Neural progenitor cell (in vitro differentiated cells): ENCODE data around the gene CFAP74.

Experiments used
- EZH2 ChIP-seq: fragments of 200-600 bp; sonication (generic); IDR thresholded peaks from 2 replicates; pipeline ENCODE4 v1.6.1; 2017; ENCODE audit warnings: antibody characterized with exemption, mild to moderate bottlenecking, moderate library complexity
- EZH2phosphoT487 ChIP-seq: fragments of 200-600 bp; sonication (generic); IDR thresholded peaks from 2 replicates; pipeline ENCODE4 v1.6.1; 2017; ENCODE audit warnings: antibody characterized with exemption
- TF ChIP-seq, protein P1 (sequence below): fragments of 200-600 bp; sonication (generic); IDR thresholded peaks from 2 replicates; pipeline ENCODE4 v1.5.1; 2017; ENCODE audit warnings: antibody characterized with exemption, mild to moderate bottlenecking

DNA sequence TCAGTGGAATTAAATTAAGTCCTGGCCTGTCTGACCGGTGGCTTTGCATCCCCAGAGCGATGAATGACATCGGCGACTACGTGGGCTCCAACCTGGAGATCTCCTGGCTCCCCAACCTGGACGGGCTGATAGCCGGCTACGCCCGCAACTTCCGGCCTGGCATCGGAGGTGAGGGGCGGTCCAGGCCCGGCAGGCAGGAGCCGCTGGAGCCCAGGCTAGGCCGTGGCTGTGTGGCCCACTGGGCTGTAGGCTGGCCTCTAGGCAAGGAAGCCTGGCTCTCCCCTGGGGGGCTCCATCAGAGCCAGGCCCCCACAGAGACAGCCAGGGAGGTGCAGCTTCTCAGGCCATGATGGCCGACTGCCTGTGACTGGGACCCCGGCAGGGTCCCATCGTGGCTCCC, 21.3 kb upstream of the CFAP74 start:
- TF ChIP-seq EZH2: no peak
- TF ChIP-seq, protein P1, sequence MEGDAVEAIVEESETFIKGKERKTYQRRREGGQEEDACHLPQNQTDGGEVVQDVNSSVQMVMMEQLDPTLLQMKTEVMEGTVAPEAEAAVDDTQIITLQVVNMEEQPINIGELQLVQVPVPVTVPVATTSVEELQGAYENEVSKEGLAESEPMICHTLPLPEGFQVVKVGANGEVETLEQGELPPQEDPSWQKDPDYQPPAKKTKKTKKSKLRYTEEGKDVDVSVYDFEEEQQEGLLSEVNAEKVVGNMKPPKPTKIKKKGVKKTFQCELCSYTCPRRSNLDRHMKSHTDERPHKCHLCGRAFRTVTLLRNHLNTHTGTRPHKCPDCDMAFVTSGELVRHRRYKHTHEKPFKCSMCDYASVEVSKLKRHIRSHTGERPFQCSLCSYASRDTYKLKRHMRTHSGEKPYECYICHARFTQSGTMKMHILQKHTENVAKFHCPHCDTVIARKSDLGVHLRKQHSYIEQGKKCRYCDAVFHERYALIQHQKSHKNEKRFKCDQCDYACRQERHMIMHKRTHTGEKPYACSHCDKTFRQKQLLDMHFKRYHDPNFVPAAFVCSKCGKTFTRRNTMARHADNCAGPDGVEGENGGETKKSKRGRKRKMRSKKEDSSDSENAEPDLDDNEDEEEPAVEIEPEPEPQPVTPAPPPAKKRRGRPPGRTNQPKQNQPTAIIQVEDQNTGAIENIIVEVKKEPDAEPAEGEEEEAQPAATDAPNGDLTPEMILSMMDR: no peak
- no peak for TF ChIP-seq EZH2phosphoT487
